Stimulated activated CD8-positive, alpha-beta memory T cell treated with anti-CD3 and anti-CD28 coated beads, Interleukin-4, amount 100 ng/mL, for 1 hour (primary cell): ENCODE data around the gene MRPL21.
A peak's percentile ranks its signal among the peaks of the same experiment; 100 is the strongest.

ENCODE experiments used
- DNase-seq, 2 donors: peaks; one replicate each; pipeline ENCODE4 v3.0.0-alpha.2; 2020; ENCODE audit warnings: low read depth in 2 of 2, low spot score in 1 of 2

The MRPL21 gene

GRCh38 chr11:68903288-68904247 lies at the start of gene MRPL21, which contains the start of gene IGHMBP2:
TSS of gene MRPL21 (minus strand) at chr11:68903832. CDS start at chr11:68903810, 22 bp downstream.
TSS of gene IGHMBP2 (plus strand) at chr11:68903891. CDS start at chr11:68903953, 62 bp downstream.
- DNase-seq: peak; percentile 71 to 79

GRCh38 chr11:68950762-68951161 lies 47.1 kb upstream of the MRPL21 start:
- DNase-seq: no peak

DNA sequence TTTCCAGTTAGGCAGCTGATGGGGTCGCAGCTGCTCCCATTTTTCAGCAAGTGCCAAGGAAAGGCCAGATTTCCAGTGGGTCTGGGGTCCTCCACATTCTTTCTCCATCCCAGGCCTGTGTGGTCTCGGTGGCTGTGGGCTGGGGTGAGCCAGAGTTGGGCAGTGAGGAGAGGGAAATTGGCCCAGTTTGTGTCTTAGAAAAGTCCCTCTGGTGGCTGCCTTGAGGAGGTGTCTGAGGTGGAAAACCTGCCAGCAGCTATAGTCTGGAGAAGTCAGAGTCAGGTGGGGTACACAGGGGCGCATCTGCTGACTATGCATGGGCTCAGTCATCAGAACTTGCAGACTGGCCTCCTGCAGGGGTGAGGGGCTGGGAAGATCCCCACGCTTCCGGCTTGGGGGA lies 46.6 kb upstream of the MRPL21 start:
- DNase-seq: no peak

DNA sequence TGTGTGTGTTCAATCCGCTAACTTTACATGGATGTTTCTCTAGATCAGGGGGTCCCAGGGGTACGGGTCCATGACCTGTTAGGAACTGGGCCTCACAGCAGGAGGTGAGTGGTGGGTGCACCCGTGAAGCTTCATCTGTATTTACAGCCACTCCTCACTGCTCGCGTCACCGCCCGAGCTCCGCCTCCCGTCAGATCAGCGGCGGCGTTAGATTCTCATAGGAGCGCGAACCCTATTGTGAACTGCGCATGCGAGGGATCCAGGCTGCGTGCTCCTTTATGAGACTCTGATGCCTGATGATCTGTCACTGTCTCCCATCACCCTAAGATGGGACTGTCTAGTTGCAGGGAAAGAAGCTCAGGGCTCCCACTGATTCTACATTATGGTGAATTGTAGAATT lies 45.3 kb upstream of the MRPL21 start:
- DNase-seq: no peak

DNA sequence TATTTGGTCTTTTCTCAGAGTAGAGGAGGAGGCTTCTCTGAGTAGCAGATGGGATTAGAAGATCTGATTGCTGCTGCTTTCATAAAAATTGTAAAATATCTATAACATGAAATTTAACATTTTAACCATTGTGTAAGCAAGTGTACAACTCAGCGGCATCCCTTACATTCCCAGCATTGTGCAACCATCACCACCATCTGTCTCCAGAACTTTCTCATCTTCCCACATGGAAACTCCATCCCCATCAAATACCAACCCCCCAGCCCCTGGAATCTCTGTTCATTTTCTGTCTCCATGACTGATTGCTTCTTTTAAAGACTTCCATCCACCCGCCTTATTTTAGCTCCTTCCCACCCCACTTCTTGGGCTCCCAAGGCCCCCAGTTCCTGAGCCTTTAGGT lies 44.9 kb upstream of the MRPL21 start:
- no peak for DNase-seq

DNA sequence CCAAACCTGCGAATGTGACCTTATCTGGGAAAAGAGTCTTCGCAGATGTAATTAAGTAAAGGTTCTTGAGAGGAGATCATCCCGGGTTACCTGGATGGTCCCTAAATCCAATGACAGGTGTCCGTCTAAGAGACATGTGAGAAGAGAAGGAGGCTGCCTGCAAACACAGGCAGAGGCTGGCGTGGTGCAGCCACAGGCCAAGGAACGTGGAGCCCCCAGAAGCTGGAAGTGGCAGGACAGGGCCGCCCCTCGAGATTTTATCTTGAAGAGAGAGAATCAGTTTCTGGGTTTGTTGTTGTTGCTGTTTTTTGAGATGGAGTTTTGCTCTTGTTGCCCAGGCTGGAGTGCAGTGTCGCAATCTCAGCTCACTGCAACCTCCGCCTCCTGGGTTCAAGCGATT lies 43.5 kb upstream of the MRPL21 start:
- no peak for DNase-seq

- DNase-seq: no peak
Measured at GRCh38 chr11:68946416-68947090, 42.9 kb upstream of the MRPL21 start.

DNA sequence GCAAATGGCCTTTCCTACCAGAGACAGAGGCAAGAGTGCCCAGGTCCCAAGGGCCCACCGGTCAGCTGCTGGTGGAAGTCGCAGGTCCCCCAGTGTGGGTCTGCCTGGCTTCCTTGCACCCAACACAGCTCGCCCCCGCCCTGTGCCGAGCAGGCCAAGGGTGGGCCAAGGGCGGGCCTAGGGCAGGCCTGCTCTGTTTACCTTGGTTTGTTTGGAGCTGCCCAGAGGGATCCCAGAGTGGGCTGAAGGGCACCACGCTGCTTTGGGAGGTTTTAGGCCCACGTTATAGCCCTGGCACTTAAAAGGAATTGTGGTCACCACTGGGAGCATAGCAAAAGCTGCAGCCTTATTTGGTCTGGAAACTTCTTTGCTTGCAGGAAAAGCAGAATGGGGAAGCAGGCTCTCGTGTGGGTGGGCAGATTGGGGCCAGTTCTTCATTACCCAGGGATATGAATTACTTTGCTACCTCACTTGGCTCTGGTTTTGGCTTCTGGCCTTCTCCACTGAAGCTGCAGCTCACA lies 39.2 kb upstream of the MRPL21 start:
- no peak for DNase-seq

DNA sequence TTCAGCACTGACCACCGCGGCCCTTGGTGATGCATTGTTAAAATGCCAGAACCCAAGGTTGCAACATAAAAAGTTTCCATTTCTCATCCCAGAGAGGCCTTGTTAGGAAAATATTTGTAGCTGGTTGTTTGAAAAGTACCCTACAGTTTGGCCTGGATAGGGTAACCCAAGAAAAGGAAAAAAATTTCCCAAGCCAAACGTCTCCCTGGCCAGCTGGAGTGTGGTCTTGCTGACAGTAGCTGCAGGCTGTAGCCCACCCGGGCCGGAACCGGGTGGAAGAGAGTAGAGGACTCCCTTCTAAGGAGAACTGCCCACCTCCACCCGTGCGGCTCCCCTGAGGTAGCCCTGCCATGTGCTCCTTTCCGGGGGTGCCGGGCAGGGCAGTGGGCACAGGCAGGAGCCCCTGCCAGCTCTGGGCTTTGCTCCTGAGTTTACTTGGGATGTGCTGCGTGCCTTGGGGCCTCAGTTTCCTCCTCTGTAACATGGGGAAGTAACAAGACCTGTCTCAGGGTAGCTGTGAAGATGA lies 38.5 kb upstream of the MRPL21 start:
- no peak for DNase-seq

- DNase-seq: no peak
Measured at GRCh38 chr11:68941324-68942094, 37.9 kb upstream of the MRPL21 start.

GRCh38 chr11:68940651-68941323 lies 37.2 kb upstream of the MRPL21 start:
- DNase-seq: no peak

- no peak for DNase-seq
Measured at GRCh38 chr11:68939583-68940555, 36.2 kb upstream of the MRPL21 start.

GRCh38 chr11:68938816-68939582 lies 35.4 kb upstream of the MRPL21 start:
- DNase-seq: no peak

DNA sequence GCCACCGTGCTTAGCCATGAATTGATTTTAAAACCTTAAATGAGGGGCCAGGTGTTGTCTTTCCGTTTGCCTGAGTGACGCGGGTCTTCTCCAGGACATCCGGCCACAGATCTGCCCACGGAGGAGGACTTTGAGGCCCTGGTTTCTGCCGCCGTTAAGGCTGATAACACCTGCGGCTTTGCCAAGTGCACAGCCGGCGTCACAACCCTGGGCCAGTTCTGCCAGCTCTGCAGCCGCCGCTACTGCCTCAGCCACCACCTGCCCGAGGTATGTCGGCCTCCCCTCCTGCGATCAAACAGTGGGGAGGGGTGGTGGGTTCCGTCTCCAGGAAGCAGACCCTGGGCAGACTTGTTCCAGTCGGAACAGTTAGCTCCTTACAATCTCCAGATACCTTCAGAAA lies 34.5 kb upstream of the MRPL21 start:
- DNase-seq: no peak

DNA sequence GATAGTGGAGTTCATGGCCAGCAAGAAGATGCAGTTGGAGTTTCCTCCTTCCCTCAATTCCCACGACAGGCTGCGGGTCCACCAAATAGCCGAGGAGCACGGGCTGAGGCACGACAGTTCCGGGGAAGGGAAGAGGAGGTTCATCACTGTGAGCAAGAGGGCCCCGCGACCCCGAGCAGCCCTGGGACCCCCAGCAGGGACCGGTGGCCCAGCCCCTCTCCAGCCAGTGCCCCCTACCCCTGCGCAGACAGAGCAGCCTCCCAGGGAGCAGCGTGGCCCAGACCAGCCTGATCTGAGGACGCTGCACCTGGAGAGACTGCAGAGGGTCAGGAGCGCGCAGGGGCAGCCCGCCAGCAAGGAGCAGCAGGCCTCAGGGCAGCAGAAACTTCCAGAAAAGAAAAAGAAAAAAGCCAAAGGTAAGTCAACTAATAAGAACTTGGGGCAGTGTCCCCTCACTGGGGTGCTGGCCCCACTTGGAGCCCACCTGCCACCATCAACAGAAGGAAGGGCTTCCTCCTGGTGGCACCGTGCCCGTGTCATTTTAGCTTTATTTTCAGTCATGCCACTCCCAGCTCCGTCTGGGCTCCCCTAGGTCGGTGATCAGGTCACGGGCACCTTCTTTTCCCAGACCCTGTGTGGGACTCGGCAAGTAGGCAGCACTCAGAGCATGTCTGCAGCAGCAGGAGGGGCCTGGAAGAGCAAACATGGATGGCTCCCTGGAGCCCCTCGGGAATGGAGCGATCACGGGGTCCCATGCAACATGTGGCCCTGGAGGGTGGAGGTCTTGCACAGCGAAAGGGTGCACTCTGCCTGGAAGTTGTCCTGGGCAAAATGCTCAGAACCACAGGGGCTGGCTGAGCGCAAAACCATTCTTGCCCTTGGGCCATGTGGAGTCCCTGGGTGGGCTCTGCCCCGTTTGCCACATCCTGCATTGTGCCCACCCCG lies 33.3 kb upstream of the MRPL21 start:
- no peak for DNase-seq

GRCh38 chr11:68936358-68936636 lies 32.7 kb upstream of the MRPL21 start:
- no peak for DNase-seq

GRCh38 chr11:68935516-68936357 lies 32.1 kb upstream of the MRPL21 start:
- DNase-seq: no peak
